Left renal cortex interstitium (tissue), 4 donors: Measurements from ENCODE around the gene BANP. TPM values are rescaled to one million over a fixed set of nuclear protein-coding genes. Genes with fewer than 3 reads are reported as not detected.
A peak's percentile ranks its signal among the peaks of the same experiment; 100 is the strongest.
"Not testable (repeated sequence)": the region's sequence is repeated elsewhere in the genome, so short reads cannot be mapped to it uniquely, and the experiment has no call there.

Experiments
- DNase-seq, 4 donors: peaks; one replicate each; pipeline ENCODE4 v3.0.0-alpha.2; 2013; ENCODE audit warnings: low read depth in 4 of 4, low spot score in 2 of 4, missing footprints in 1 of 4
- polyA plus RNA-seq, 4 donors: library from polyadenylated mRNA; unstranded; fragments of 120-200 nt; gene quantifications; one replicate each; pipeline ENCODE4 v1.2.1, GENCODE V29; 2013; ENCODE audit not compliant: insufficient read length in 4 of 4

BANP gene, protein sequence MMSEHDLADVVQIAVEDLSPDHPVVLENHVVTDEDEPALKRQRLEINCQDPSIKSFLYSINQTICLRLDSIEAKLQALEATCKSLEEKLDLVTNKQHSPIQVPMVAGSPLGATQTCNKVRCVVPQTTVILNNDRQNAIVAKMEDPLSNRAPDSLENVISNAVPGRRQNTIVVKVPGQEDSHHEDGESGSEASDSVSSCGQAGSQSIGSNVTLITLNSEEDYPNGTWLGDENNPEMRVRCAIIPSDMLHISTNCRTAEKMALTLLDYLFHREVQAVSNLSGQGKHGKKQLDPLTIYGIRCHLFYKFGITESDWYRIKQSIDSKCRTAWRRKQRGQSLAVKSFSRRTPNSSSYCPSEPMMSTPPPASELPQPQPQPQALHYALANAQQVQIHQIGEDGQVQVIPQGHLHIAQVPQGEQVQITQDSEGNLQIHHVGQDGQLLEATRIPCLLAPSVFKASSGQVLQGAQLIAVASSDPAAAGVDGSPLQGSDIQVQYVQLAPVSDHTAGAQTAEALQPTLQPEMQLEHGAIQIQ
- 10 to 100 TPM; 22.6 to 32.9 (median 29.2) TPM for polyA plus RNA-seq

GRCh38 chr16:87950765-87951551 is at the start of gene BANP:
BANP (plus strand) TSS chr16:87951434; CDS start chr16:87975116, 23,682 bp downstream.
- DNase-seq = peak; percentile 96 to 99 (median 96)

DNA sequence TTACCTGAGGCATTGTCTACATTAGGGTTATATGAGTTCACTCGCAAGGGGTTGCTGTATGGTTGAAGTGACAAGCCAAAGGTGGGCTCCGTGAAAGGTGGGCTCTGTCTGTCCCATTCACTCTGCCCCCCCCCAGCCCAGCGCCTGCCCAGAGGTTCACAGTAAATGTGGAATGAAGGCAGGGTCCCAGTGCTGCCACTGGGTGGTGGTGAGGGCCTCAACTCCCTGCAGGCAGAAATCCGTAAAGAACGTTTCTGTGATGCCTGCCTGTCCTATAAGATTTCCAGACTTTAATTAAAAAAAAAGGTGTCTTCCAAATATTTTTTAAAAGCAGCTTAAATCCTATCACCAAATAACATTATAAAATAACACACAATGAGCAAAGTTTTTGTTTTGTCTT is 46.3 kb upstream of the BANP start:
- DNase-seq = not testable (repeated sequence)

DNA sequence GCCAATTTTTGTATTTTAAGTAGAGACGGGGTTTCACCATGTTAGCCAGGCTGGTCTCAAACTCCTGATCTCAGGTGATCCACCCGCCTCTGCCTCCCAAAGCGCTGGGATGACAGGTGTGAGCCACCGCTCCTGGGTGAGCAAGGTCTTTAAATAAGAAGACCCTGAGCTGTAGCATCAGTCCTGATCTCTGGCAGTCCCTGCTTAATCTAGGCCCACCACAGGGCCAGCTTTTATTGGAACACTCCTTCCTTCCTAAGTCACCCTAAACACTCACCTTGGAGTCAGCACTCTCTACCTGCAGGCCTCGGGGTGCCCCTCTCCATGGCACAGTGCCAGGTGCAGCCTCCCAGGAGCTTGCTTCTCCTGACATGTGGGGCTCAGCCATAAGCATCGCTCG is 45.7 kb upstream of the BANP start:
- DNase-seq = not testable (repeated sequence)

DNA sequence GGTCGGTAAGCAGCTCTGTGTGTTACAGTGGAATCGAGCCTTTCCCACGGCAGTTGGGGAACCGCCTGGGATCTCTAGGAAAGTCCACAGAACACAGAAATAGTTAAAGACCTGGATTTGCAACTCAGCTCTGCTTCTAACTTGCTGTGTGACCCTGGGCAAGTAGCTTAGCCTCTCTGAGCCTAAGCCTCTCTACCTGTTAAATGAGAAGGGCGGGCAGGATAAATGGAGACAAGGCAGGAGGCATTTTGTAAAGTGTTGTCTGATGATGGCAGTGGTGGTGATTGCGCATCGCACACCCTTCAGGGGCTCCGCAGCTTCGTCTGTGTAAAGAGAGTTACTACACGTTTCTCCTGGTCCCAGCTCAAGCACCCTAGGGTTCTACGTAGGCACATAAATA is 43.1 kb upstream of the BANP start:
- DNase-seq = not testable (repeated sequence)

GRCh38 chr16:87909203-87909935 is 41.9 kb upstream of the BANP start:
- not testable (repeated sequence) for DNase-seq

- DNase-seq = not testable (repeated sequence)
These were observed 40.0 kb upstream of the BANP start for GRCh38 chr16:87911106-87911763.

GRCh38 chr16:87912691-87913090 is 38.5 kb upstream of the BANP start:
- not testable (repeated sequence) for DNase-seq

DNA sequence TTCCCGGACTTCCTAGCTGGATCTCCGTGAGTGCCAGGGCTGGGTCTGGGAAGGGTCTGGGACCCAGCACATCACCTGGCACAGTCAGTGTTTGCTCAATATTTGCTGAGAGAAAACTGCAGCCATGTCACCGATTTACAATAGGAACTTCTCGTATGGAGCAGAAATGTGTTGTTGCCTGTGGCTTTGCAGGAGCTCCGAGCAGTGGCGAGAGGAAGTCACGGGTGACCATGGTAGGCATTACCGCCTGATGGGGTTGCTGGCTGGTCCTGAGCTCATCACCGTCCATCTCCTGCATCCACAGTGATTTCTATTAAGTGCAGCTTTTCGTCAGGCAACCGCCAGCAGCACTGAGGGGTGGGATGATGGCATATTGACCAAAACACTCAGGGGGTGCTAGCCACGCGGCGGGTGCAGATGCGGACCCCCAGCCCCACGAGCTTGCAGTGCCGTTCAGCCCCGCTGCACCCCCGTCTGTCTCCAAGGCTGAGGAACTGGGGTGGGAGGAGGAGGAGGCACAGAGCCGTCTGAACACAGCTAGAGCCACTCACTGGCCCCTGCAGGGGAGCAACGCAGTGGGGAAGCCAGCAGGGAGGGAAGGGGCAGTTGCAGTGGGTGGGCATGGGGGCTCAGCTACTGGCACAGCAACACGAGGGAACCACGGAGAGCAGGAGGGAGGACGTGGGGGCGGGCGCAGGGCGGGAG is 37.1 kb upstream of the BANP start:
- DNase-seq = not testable (repeated sequence)

DNA sequence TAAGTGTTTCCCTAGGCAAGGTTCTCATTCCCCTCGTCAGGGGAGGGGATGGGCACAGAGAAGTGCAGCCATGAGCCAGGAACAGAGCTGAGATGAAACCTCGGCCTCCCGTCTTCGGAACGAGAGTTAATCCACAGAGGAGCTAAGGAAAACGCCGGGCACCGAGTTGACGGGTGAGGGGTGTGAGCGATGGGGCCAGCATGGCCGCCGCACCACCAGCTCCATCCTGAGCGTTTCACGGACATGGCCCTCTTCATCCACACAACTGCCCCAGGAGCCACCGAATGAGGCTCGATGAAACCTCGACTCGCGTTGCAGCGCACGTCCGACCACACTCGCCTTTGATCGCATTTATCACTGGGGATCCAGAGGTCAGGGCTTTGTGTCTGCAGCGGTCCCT is 36.4 kb upstream of the BANP start:
- no peak for DNase-seq

DNA sequence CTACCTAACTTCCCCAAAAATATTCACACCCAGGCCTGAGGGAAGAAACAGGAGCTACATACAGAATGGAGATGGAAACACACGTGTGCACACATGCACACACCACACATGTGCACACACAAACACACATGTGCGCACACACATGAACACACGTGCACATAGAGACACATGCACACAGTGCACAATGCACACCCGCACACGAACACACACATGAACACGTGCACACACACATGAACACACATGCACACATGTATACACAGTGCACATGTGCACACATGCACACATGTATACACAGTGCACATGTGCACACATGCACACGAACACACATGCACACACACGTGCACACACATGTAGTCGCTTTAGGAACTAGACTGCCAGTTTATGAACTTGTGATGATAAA is 33.7 kb upstream of the BANP start:
- no peak for DNase-seq

- no peak for DNase-seq
These were observed 32.9 kb upstream of the BANP start for GRCh38 chr16:87918338-87918737.

DNA sequence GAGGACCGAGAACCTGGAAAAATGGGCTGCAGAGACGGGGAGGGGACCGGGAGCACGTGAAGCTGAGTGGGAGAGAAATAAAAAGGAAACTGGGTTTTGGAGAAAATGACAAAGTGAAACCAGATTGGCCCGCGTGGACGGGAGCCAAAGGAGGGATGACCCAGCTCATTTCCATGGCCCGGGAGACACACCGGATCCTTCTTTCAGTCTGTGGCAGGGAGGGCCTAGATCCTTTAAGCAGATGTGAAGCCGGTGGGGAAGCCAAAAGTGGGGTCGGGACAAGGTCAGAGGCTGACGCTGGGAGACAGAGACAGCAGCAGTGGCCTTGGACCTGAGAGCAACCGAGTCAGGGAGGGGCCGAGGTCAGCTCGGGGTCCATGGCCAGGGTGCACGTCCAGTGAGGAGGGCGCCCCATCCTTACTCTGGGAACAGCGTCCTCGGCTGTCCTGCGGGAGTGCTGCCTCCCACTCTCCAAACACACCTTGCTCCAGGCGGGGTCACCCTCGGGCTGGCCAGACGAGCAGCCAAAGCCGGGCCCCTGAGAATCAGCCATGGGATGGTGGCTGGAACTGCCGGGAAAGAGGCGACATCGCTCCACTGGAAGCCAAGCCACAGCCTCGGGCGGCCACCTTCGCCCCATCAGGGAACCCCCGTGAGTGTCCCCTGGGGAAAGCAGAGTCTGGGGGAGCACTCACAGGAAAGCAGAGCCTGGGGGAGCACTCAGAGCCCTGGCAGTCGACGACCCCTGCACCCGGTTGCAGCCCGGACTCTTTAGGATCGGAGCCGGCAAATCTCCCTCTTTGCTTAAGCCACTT is 32.2 kb upstream of the BANP start:
- no peak for DNase-seq

- DNase-seq = no peak
These were observed 31.6 kb upstream of the BANP start for GRCh38 chr16:87919681-87919994.

GRCh38 chr16:87921236-87921773 is 29.9 kb upstream of the BANP start:
- no peak for DNase-seq

DNA sequence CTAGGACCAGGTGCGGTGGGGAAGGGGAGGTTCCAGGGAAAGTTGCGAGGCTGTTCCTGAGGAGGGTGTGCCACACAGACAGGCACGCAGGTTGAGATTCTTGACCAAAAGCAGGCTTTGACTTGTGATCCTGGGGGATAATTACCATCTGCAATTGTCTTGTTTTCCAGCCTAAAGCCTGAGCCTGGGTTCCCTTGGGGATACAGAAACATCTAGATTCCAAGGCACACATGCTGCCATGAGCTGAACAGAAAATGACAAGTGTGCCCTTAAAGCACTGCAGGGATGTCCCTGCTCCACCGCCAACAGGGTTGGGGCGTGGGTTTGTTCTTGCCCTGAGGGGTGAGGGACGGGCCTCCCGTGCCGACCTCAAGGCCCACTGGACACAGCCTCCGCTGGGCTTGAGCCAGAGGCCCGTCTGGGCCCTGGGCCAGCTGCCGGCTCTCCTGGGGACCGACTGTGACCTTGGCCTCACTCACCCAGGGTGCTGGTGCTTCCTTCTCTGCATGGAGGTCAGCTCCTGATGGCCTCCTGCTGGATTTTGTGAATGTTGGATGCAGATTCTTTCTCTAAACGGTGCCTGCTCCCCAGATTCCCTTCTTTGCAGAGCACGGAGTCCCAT is 28.9 kb upstream of the BANP start:
- no peak for DNase-seq

DNA sequence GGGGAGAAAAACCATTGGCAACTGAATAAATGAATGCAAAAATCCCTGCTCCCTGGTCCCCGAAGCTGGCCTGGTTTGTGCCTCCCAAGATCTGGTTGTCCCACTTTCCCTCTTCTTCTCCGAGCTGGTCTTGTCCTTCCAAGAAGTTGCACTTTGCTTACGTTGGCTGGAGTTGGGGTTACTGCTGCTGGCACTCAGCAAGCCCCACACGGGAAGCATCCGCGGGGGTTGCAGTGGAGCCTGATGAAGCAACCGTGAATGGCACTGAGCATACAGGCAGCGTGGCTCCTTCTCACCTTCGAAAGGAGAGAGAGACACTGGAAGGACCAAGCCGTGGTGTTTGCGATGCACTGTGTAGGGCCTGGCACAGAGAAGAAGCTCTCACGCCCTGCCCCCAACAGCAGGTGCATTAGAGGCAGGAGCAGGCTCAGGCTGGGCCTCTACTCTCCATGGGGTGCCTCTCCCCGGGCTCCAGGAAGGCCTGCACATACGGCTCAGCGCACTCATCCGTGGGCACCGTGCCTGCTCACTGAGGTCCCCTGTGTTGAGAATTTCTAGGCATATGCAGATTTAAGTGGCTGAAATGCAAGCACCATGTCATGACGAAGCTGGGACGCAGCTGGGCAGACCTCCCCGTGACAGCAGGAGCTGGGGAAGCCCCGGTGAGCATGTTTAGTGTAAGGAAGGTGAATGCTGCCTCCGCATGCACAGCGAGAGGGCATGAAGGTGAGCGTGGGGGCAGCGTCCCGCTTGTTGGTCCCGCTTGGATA is 27.0 kb upstream of the BANP start:
- no peak for DNase-seq
